ENCODE measurements around the gene NFS1.
"Not testable (repeated sequence)": the region's sequence is repeated elsewhere in the genome, so short reads cannot be mapped to it uniquely, and the experiment has no call there.

Gene NFS1

DNA sequence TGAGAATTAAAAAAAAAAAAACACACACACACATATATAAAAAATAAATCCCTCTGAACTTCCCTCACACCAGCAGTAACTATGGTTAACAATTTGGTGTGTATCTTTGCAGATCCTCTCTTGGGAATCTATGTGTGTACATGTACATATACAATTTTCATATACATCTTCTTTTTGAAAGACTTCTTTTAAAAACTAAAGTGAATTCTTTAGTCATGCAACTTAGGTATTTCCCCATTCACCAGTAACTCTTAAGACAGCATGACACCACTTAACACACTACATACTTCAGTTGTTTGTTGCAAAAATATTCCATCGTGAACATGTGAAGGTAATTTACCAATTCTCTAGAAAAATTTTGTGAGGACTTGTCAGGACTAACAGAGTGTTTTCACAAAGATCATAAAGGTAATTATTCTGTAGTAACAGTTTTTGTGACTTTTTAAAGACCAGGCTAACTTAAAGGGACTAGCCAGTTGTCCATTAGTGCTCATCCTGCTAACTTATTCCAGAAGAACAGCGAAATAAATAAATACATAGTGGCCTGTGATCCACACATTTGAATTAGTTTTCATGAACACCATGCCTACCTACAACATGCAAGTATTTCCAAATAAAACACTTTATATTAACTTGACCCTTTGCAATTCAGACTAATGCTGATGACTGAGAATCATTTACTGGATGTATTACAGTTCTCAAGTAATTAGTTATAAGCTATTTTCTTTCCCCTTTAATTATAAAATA, 30.9 kb upstream of the NFS1 start:
- DNase-seq (ENCODE audit: low read depth in 2 of 2), result no peak

GRCh38 chr20:35729283-35729807, 30.2 kb upstream of the NFS1 start:
- no peak for DNase-seq (ENCODE audit: low read depth in 2 of 2)

- no peak for DNase-seq (ENCODE audit: low read depth in 2 of 2)
Observed at GRCh38 chr20:35726842-35727711, 27.9 kb upstream of the NFS1 start.

DNA sequence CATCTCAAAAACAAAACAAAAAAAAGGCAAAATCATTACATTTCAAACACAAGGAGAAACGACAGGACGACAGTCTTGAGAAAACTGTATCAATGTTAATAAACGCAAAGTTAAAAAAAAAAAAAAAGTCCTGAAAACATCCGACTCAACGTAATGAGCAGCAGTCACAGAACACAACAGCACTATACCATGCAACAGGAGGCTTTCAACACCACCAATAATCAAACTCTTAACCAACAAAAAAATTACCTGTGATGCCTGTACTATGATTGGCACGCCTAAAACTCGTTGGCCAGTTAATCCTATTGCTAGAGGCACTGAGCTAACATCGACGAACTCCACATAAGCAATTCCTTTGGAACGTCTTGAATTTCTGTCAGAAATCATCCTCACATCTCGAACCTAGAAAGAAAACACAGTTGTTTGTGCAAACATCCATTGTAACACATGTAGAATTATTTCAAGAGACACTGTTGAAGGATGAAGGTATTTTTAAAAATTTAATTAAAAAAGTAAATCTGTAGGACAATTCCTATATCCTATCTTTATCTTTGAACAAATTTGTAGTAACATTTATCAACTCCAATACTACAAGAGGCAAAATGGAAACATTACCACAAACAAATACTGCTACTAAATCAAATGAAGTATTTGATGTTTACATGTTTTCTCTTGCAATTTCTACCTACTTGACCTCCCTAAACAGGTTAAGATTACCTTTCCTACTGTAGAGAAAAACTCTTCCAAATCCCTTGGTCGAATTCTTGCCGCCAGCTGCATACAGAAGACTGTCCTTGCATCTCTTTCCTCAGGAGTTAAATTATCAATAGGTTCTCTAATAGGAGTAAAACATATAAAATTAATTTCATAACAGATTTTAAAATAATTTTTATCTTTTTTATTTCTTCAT, 25.4 kb upstream of the NFS1 start:
- DNase-seq (ENCODE audit: low read depth in 2 of 2), result no peak

DNA sequence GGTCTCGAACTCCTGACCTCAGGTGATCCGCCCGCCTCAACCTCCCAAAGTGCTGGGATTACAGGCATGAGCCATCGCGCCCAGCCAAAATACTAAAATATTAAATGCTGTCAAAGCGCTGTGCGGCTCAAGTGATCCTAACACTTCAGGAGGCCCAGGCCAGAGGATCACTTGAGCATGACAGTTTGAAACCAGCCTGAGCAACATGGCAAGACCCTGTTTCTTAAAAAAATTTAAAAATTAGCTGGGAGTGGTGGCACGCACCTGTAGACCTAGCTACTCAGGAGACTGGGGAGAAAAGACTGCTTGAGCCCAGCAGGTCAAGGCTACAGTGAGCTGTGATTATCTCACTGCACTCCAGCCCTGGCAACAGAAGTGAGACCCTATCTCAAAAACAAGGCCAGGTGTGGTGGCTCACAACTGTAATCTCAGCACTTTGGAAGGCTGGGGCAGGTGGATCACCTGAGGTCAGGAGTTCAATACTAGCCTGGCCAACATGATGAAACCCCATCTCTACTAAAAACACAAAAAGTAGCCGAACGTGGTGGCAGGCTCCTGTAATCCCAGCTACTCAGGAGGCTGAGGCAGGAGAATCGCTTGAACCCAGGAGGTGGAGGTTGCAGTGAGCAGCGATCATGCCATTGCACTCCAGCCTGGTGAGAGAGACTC, 24.6 kb upstream of the NFS1 start:
- DNase-seq (ENCODE audit: low read depth in 2 of 2), result not testable (repeated sequence)

GRCh38 chr20:35723275-35723639, 24.1 kb upstream of the NFS1 start:
- not testable (repeated sequence) for DNase-seq (ENCODE audit: low read depth in 2 of 2)

DNA sequence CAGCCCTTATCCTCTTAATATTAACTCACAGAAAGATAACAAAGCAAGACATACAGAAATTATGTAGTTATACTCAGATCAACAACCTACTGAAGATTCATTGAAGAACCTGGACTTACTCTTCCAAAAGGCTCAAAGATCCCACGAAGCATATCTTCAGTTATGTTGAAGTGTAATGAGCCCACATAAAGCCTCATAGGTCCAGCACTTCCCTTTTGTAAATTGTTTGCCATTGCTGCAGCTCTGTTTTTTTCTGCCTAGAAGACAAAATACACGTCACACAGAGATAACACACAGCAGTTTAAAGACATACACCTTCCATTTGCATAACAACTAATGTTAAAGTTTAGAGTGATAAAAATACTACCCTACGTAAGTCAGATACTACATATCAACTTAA, 22.5 kb upstream of the NFS1 start:
- DNase-seq (ENCODE audit: low read depth in 2 of 2), result no peak

GRCh38 chr20:35721219-35721618, 22.1 kb upstream of the NFS1 start:
- DNase-seq (ENCODE audit: low read depth in 2 of 2), result no peak

DNA sequence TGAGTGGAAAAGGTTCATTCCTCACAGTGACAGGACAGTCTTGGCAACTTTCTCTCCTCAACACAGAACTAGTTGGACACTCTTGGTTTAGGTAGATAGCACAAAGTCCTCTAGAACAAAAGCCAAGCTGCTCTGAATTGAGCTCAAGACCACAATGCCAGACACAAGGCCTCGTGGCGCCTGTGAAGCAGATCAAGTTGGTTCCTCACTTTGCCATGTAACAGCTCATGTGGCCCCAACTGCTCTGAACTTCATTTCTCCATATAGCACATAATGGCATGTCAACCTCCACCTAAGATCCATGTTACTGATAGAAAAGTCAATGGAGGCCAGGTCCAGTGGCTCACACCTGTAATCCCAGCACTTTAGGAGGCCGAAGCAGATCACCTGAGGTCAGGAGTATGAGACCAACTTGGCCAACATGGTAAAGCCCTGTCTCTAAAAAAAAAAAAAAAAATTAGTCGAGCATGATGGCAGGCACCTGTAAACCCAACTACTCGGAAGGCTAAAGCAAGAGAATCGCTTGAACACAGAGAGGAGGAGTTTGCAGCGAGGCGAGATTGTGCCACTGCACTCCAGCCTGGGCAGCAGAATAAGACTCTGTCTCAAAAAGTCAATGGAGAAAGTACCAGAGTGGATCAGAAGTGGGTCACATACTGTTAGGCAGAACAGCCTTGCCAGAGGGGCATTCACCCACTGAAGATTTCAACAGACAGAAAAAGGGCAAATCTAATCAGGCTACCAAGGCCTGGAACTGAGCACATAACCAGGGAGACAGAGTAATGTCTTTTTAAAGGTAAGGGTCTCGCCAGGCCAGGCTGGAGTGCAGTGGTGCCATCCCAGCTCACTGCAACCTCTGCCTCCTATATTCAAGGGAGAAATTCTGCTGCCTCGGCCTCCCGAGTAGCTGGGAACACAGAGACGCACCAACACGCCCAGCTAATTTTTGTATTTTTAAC, 21.3 kb upstream of the NFS1 start:
- no peak for DNase-seq (ENCODE audit: low read depth in 2 of 2)

DNA sequence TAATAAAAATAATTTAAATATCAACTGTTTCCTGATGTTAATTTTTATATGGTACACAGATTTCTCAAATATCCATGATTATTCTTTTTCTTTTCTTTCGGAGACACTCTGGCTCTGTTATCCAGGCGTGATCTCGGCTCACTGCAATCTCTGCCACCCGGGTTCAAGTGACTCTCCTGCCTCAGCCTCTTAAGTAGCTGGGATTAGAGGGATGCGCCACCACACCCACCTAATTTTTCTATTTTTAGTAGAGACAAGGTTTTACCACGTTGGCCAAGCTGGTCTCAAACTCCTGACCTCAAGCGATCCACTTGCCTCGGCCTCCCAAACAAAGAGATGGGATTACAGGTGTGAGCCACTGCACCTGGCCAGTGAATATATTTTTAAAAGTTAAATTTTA, 20.6 kb upstream of the NFS1 start:
- no peak for DNase-seq (ENCODE audit: low read depth in 2 of 2)

DNA sequence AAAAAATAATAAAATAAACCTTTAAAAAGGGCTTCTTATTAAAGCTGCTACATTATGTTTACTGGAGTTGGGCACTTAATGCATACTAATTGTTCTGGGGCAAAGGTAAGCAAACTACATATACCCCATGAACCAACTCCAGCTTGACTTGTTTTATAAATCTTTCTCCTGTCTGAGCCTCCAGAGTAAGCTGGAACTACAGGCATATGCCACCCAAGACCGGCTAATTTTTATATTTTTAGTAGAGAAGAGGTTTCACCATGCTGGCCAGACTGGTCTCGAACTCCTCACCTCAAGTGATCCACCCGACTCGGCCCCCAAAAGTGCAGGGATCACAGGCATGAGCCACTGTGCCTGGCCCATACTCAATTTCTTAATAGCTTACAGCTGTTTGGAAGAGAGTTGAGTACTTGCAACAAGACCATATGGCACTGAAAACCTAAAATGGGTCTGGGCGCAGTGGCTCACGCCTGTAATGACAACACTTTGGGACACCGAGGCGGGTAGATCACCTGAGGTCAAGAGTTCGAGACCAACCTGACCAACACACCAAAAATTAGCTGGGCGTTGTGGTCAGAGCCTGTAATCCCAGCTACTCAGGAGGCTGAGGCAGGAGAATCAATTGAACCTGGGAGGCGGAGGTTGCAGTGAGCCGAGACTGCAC, 20.0 kb upstream of the NFS1 start:
- DNase-seq (ENCODE audit: low read depth in 2 of 2), result no peak

GRCh38 chr20:35718321-35718720, 19.2 kb upstream of the NFS1 start:
- DNase-seq (ENCODE audit: low read depth in 2 of 2), result not testable (repeated sequence)

- DNase-seq (ENCODE audit: low read depth in 2 of 2), result no peak
Observed at GRCh38 chr20:35716330-35716729, 17.2 kb upstream of the NFS1 start.

DNA sequence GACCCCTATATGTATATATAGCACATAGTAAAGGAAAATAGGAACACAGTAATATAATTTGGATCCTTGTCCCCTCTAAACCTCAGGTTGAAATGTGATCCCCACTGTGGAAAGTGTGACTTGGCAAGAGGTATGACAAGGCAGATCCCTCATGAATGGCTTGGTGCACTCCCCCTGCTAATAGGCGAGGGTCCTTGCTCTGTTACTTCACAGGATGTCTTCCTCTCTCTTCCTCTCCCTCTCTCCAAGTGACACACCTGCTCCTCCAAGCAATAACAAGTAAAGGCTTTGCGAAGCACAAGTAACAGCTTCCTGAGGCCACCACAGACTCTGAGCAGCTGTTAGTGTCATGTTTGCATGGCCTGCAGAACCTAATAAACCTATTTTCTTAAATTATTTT, 16.5 kb upstream of the NFS1 start:
- no peak for DNase-seq (ENCODE audit: low read depth in 2 of 2)

DNA sequence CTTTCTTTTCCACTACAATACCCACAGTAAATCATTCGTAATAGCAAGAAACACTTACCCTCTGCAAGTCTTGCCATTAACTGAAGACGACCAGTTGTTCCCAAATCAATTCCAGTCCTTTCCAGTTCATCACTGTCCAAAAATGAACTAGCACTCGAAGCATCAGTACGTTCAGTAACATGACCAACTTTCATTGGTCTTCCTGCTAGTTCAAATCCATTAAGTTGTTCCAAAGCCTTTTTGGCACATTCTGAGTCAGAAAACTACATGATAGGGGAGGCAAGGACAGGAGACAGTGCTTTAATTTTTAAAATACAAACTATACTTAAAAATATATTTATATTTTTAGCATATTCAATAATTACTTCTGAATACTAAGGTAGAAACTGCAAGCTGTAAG, 15.0 kb upstream of the NFS1 start:
- DNase-seq (ENCODE audit: low read depth in 2 of 2), result no peak

DNA sequence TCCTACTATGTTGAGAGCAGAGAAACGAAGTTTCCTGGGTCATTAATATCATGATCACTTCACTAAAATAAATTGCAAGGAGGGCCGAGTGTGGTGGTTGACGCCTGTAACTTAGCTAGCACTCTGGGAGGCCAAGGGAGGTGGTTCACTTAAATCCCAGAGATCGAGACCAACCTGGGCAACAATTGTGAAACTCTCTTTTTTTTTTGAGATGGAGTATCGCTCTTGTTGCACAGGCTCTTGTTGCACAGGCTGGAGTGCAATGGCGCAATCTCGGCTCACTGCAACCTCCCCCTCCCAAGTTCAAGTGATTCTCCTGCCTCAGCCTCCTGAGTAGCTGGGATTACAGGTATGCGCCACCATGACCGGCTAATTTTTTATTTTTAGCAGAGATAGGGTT, 14.0 kb upstream of the NFS1 start:
- not testable (repeated sequence) for DNase-seq (ENCODE audit: low read depth in 2 of 2)

DNA sequence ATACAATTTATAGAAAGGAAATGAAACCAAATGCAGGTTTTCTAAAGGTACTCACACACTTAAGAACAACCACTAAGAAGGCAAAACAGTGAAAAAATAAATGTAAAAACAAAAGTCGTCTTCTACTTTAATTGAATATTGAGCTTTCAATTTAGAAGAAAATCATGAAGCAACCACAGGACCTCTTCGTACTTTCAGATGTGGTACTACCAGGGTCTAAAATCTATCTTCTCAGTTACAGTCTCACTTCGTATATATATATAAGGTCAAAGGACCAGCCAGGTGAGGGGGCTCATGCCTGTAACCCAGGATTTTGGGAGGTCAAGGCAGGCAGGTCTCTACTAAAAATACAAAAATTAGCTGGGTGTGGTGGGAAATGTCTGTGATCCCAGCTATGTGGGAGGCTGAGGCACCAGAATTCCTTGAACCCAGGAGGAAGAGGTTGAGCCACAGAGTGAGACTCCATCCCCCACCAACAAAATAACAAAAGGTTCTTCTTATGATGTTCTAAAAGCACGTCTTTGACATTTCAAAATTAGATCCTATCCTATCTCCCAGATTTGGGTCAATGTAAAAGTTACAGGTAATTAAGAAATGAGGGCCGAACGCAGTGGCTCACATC, 12.5 kb upstream of the NFS1 start:
- no peak for DNase-seq (ENCODE audit: low read depth in 2 of 2)

GRCh38 chr20:35710884-35711587, 11.9 kb upstream of the NFS1 start:
- no peak for DNase-seq (ENCODE audit: low read depth in 2 of 2)

DNA sequence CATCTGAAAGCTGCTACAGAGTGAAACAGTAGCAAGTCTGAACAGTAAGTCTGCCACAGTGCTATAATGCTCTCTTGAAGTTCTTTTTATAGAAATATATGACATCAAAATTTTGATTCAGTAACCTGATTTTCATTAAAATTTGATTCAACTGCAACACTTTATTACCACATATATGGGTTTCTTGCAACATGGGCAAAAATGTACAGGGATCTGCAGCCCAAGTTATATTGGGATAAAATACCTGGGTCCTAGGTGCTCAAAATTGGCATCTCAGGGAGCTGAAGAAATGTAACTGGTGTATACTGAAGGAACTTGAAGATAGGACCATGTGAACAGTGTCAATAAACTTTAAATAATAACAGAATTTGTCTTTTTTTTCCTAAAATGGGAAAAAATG, 10.9 kb upstream of the NFS1 start:
- DNase-seq (ENCODE audit: low read depth in 2 of 2), result no peak

All from stimulated activated CD8-positive, alpha-beta memory T cell treated with anti-CD3 and anti-CD28 coated beads, Interleukin-7, amount 100 ng/mL, for 4 hours (primary cell).